Melanocyte of skin (primary cell): ENCODE data around the gene SPATA31D4. TPM values are rescaled to one million over a fixed set of nuclear protein-coding genes. Genes with fewer than 3 reads are reported as not detected.

Experiments
- small RNA-seq, 2 donors: library from RNA; depleted of rRNA; stranded (forward); fragments of <200 nt; gene quantifications; one replicate each; pipeline ENCODE3, GENCODE V24; 2012
- total RNA-seq, 2 donors: library from RNA; depleted of rRNA; stranded (reverse); fragments of >200 nt; gene quantifications; 2 replicates each; pipeline ENCODE4 v1.2.3, GENCODE V29; 2012

Gene SPATA31D4
- total RNA-seq, result not detected

GRCh38 chr9:81928305-81928704, at the start of gene SPATA31D4:
TSS of gene SPATA31D4 (plus strand) at chr9:81928428. CDS start at chr9:81928514, 86 bp downstream.

GRCh38 chr9:81943393-81943792, 15.2 kb downstream of the SPATA31D4 start, which contains the start of gene SPATA31D3:
TSS of gene SPATA31D3 (plus strand) at chr9:81943500. CDS start at chr9:81943586, 86 bp downstream.

Small RNAs within 50 kb of the gene (small RNA-seq; reads per million reads assigned to genes)
- gene RF00189, result 0.09 to 0.12 reads per million in 2 donors
- gene RNA5SP287, result 0 reads per million in 2 donors

Other genes with a start within 250 kb of the SPATA31D4 start
- gene TLE1, start 238.9 kb upstream of the SPATA31D4 start, total RNA-seq, result 10 to 100 TPM; 71.6 to 92.2 TPM
- gene SPATA31D3, start 15.1 kb downstream of the SPATA31D4 start, total RNA-seq, result not detected
- not detected for gene SPATA31D1, start 60.3 kb downstream of the SPATA31D4 start, total RNA-seq